HEK293 (cell line): Measurements from ENCODE around the gene PIP4K2B.

Experiments used
- GLIS1 ChIP-seq: fragments of 450-650 bp; formaldehyde crosslinking; IDR thresholded peaks from 2 replicates; pipeline ENCODE4 v1.5.1; 2016; ENCODE audit warnings: missing biosample characterization, missing genetic modification characterization
- HOXC10 ChIP-seq: sonication (generic); formaldehyde crosslinking; IDR thresholded peaks from 2 replicates; pipeline ENCODE4 v1.8.1; 2023; ENCODE audit warnings: mild to moderate bottlenecking, missing genetic modification reagents
- KLF17 ChIP-seq: fragments of 450-650 bp; formaldehyde crosslinking; IDR thresholded peaks from 2 replicates; pipeline ENCODE4 v1.5.1; 2016; ENCODE audit warnings: missing biosample characterization, missing genetic modification characterization
- PRDM1 ChIP-seq: fragments of 450-650 bp; formaldehyde crosslinking; IDR thresholded peaks from 2 replicates; pipeline ENCODE4; 2016; ENCODE audit warnings: missing biosample characterization, missing genetic modification characterization
- REST ChIP-seq: fragments of 450-650 bp; formaldehyde crosslinking; IDR thresholded peaks from 2 replicates; pipeline ENCODE4 v1.5.1; 2016; ENCODE audit warnings: missing biosample characterization, missing genetic modification characterization
- SCRT2 ChIP-seq: fragments of 450-650 bp; formaldehyde crosslinking; IDR thresholded peaks from 2 replicates; pipeline ENCODE4 v1.5.1; 2016; ENCODE audit warnings: missing biosample characterization, missing genetic modification characterization
- SETDB1 ChIP-seq: IDR thresholded peaks from one replicate; pipeline ENCODE4 v1.6.1; 2017; ENCODE audit warnings: mild to moderate bottlenecking, low read length, moderate library complexity, mixed read lengths; ENCODE audit not compliant: insufficient read length
- SP7 ChIP-seq: fragments of 450-650 bp; formaldehyde crosslinking; IDR thresholded peaks from 2 replicates; pipeline ENCODE4 v1.5.1; 2016; ENCODE audit warnings: missing biosample characterization, missing genetic modification characterization
- TCF7L2 ChIP-seq: IDR thresholded peaks from 2 replicates; pipeline ENCODE4 v1.6.1; 2011; ENCODE audit warnings: low read depth, mild to moderate bottlenecking, inconsistent platforms, low read length, moderate library complexity, borderline replicate concordance
- TRIM28 ChIP-seq: IDR thresholded peaks from 2 replicates; pipeline ENCODE4 v1.6.1; 2011; ENCODE audit warnings: low read length, control low read depth, borderline replicate concordance
- WT1 ChIP-seq: fragments of 450-650 bp; formaldehyde crosslinking; IDR thresholded peaks from 2 replicates; pipeline ENCODE4 v1.5.1; 2016; ENCODE audit warnings: missing biosample characterization, missing genetic modification characterization
- YY1 ChIP-seq: fragments of 450-650 bp; formaldehyde crosslinking; IDR thresholded peaks from 2 replicates; pipeline ENCODE4 v1.5.1; 2018; ENCODE audit warnings: missing biosample characterization, missing genetic modification characterization
- ZBTB21 ChIP-seq: fragments of 450-650 bp; formaldehyde crosslinking; IDR thresholded peaks from 2 replicates; pipeline ENCODE4 v1.5.1; 2017; ENCODE audit warnings: missing biosample characterization, missing genetic modification characterization
- ZBTB44 ChIP-seq: fragments of 450-650 bp; IDR thresholded peaks from 2 replicates; pipeline ENCODE4 v1.5.1; 2018; ENCODE audit warnings: missing biosample characterization, mild to moderate bottlenecking, missing genetic modification characterization
- ZFHX2 ChIP-seq: fragments of 450-650 bp; formaldehyde crosslinking; conservative IDR thresholded peaks from 2 replicates; pipeline ENCODE4 v1.5.1; 2016; ENCODE audit warnings: missing biosample characterization, missing genetic modification characterization
- ZFP37 ChIP-seq: fragments of 450-650 bp; formaldehyde crosslinking; IDR thresholded peaks from 2 replicates; pipeline ENCODE4 v1.5.1; 2016; ENCODE audit warnings: missing biosample characterization, missing genetic modification characterization
- ZFP69B ChIP-seq: fragments of 450-650 bp; formaldehyde crosslinking; IDR thresholded peaks from 2 replicates; pipeline ENCODE4 v1.5.1; 2016; ENCODE audit warnings: missing biosample characterization, missing genetic modification characterization
- ZNF133 ChIP-seq: fragments of 450-650 bp; formaldehyde crosslinking; IDR thresholded peaks from 2 replicates; pipeline ENCODE4 v1.5.1; 2016; ENCODE audit warnings: missing biosample characterization, missing genetic modification characterization
- ZNF350 ChIP-seq: fragments of 450-650 bp; formaldehyde crosslinking; IDR thresholded peaks from 2 replicates; pipeline ENCODE4 v1.5.0; 2017; ENCODE audit warnings: missing biosample characterization, mild to moderate bottlenecking, missing genetic modification characterization
- ZNF366 ChIP-seq: fragments of 450-650 bp; formaldehyde crosslinking; conservative IDR thresholded peaks from 2 replicates; pipeline ENCODE4 v1.5.1; 2016; ENCODE audit warnings: missing biosample characterization, missing genetic modification characterization
- ZNF391 ChIP-seq: fragments of 450-650 bp; formaldehyde crosslinking; IDR thresholded peaks from 2 replicates; pipeline ENCODE4 v1.5.1; 2016; ENCODE audit warnings: low read depth, missing biosample characterization, missing genetic modification characterization, borderline replicate concordance
- ZNF433 ChIP-seq: fragments of 450-650 bp; formaldehyde crosslinking; IDR thresholded peaks from 2 replicates; pipeline ENCODE4 v1.5.1; 2016; ENCODE audit warnings: missing biosample characterization, missing genetic modification characterization, low read depth
- ZNF548 ChIP-seq: fragments of 450-650 bp; formaldehyde crosslinking; IDR thresholded peaks from 2 replicates; pipeline ENCODE4 v1.5.1; 2016; ENCODE audit warnings: missing biosample characterization, missing genetic modification characterization
- ZNF600 ChIP-seq: fragments of 450-650 bp; formaldehyde crosslinking; IDR thresholded peaks from 2 replicates; pipeline ENCODE4 v1.5.1; 2016; ENCODE audit warnings: missing biosample characterization, missing genetic modification characterization
- ZNF664 ChIP-seq: fragments of 450-650 bp; formaldehyde crosslinking; IDR thresholded peaks from 2 replicates; pipeline ENCODE4 v1.5.1; 2016; ENCODE audit warnings: missing biosample characterization, missing genetic modification characterization
- ZNF707 ChIP-seq: fragments of 450-650 bp; formaldehyde crosslinking; IDR thresholded peaks from 2 replicates; pipeline ENCODE4 v1.5.1; 2016; ENCODE audit warnings: missing biosample characterization, missing genetic modification characterization
- ZXDB ChIP-seq: fragments of 450-650 bp; formaldehyde crosslinking; IDR thresholded peaks from 2 replicates; pipeline ENCODE4 v1.5.1; 2016; ENCODE audit warnings: missing biosample characterization, missing genetic modification characterization
- TF ChIP-seq, protein P1 (sequence below): fragments of 450-650 bp; formaldehyde crosslinking; IDR thresholded peaks from 2 replicates; pipeline ENCODE4 v1.5.1; 2016; ENCODE audit warnings: missing biosample characterization, missing genetic modification characterization, borderline replicate concordance
- TF ChIP-seq, protein P2 (sequence below): fragments of 450-650 bp; formaldehyde crosslinking; IDR thresholded peaks from 2 replicates; pipeline ENCODE4 v1.5.1; 2016; ENCODE audit warnings: missing biosample characterization, missing genetic modification characterization

The PIP4K2B gene

DNA sequence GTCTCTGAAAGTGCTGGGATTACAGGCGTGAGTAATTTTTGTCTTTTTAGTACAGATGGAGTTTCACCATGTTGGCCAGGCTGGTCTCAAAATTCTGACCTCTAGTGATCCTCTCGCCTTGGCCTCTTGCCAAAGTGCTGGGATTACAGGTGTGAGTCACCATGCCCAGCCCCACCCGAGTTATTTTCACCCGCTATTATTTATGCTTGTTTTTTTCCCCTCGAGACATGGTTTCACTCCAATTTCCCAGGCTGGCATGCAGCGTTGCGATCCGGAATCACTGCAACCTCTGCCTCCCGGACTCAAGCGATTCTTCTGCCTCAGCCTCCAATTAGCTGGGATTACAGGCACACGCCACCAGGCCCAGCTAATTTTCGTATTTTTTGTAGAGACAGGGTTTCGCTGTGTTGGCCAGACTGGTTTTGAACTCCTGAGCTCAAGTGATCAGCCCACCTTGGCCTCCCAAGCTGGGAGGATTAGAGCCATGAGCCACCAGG, 45.0 kb upstream of the PIP4K2B start (continued):
- no peak for TF ChIP-seq ZNF391 (tag by site-specific recombination)
- no peak for TF ChIP-seq ZNF133 (tag by site-specific recombination)
- no peak for TF ChIP-seq SETDB1
- 0 out of 2 replicates have a peak, but pooled peaks have one; percentile 25 for TF ChIP-seq SP7 (tag by site-specific recombination)
- TF ChIP-seq WT1 (tag by site-specific recombination) = peak; percentile 11; the same call in 1 of the 2 replicates
- no peak for TF ChIP-seq HOXC10 (CRISPR knock-in tag)
- TF ChIP-seq, protein P1, sequence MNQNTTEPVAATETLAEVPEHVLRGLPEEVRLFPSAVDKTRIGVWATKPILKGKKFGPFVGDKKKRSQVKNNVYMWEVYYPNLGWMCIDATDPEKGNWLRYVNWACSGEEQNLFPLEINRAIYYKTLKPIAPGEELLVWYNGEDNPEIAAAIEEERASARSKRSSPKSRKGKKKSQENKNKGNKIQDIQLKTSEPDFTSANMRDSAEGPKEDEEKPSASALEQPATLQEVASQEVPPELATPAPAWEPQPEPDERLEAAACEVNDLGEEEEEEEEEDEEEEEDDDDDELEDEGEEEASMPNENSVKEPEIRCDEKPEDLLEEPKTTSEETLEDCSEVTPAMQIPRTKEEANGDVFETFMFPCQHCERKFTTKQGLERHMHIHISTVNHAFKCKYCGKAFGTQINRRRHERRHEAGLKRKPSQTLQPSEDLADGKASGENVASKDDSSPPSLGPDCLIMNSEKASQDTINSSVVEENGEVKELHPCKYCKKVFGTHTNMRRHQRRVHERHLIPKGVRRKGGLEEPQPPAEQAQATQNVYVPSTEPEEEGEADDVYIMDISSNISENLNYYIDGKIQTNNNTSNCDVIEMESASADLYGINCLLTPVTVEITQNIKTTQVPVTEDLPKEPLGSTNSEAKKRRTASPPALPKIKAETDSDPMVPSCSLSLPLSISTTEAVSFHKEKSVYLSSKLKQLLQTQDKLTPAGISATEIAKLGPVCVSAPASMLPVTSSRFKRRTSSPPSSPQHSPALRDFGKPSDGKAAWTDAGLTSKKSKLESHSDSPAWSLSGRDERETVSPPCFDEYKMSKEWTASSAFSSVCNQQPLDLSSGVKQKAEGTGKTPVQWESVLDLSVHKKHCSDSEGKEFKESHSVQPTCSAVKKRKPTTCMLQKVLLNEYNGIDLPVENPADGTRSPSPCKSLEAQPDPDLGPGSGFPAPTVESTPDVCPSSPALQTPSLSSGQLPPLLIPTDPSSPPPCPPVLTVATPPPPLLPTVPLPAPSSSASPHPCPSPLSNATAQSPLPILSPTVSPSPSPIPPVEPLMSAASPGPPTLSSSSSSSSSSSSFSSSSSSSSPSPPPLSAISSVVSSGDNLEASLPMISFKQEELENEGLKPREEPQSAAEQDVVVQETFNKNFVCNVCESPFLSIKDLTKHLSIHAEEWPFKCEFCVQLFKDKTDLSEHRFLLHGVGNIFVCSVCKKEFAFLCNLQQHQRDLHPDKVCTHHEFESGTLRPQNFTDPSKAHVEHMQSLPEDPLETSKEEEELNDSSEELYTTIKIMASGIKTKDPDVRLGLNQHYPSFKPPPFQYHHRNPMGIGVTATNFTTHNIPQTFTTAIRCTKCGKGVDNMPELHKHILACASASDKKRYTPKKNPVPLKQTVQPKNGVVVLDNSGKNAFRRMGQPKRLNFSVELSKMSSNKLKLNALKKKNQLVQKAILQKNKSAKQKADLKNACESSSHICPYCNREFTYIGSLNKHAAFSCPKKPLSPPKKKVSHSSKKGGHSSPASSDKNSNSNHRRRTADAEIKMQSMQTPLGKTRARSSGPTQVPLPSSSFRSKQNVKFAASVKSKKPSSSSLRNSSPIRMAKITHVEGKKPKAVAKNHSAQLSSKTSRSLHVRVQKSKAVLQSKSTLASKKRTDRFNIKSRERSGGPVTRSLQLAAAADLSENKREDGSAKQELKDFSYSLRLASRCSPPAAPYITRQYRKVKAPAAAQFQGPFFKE (tag by site-specific recombination) = no peak
- no peak for TF ChIP-seq ZXDB (tag by site-specific recombination)
- TF ChIP-seq REST (tag by site-specific recombination) = no peak
- TF ChIP-seq ZNF433 (tag by site-specific recombination) = no peak
- no peak; the same call in 1 of the 2 replicates for TF ChIP-seq ZFP69B (tag by site-specific recombination)
- TF ChIP-seq ZNF664 = no peak
- TF ChIP-seq ZBTB21 = no peak
- no peak for TF ChIP-seq ZFHX2 (tag by site-specific recombination)
- no peak for TF ChIP-seq ZNF548 (tag by site-specific recombination)
- TF ChIP-seq ZFP37 (tag by site-specific recombination) = no peak
- no peak for TF ChIP-seq TCF7L2
- no peak; the same call in 1 of the 2 replicates for TF ChIP-seq KLF17
- TF ChIP-seq ZNF366 (tag by site-specific recombination) = 0 out of 2 replicates have a peak, but pooled peaks have one; percentile 37
- peak; percentile 67 for TF ChIP-seq PRDM1 (tag by site-specific recombination)
- peak; percentile 86 for TF ChIP-seq GLIS1 (tag by site-specific recombination)
- TF ChIP-seq ZNF707 (tag by site-specific recombination) = no peak
- TF ChIP-seq, protein P2, sequence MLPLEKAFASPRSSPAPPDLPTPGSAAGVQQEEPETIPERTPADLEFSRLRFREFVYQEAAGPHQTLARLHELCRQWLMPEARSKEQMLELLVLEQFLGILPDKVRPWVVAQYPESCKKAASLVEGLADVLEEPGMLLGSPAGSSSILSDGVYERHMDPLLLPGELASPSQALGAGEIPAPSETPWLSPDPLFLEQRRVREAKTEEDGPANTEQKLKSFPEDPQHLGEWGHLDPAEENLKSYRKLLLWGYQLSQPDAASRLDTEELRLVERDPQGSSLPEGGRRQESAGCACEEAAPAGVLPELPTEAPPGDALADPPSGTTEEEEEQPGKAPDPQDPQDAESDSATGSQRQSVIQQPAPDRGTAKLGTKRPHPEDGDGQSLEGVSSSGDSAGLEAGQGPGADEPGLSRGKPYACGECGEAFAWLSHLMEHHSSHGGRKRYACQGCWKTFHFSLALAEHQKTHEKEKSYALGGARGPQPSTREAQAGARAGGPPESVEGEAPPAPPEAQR (tag by site-specific recombination) = no peak
- TF ChIP-seq ZBTB44 = peak; percentile 78; the same call in 1 of the 2 replicates
- no peak for TF ChIP-seq ZNF350
- TF ChIP-seq SCRT2 (tag by site-specific recombination) = peak; percentile 47; the same call in 1 of the 2 replicates
- TF ChIP-seq TRIM28 = no peak
- peak; percentile 97 for TF ChIP-seq ZNF600
- no peak for TF ChIP-seq YY1 (tag by site-specific recombination)
